Thyroid gland (tissue), 4 donors: ENCODE results near the gene MS4A18.

Source experiments
- POLR2A ChIP-seq, 2 donors: fragments of 450-650 bp; IDR thresholded peaks; one replicate each; pipeline ENCODE4 v1.6.1; 2017; ENCODE audit warnings: antibody characterized with exemption in 2 of 2, mild to moderate bottlenecking in 2 of 2, moderate library complexity in 1 of 2
- TF ChIP-seq, protein P1 (sequence below), 6 experiments: fragments of 200-600 bp in 3 of 6; fragments of 450-650 bp in 3 of 6; sonication (generic) in 3 of 6; IDR thresholded peaks; one replicate each; pipeline ENCODE4 v1.5.1; 2016 to 2019; ENCODE audit warnings: antibody characterized with exemption in 6 of 6, mild to moderate bottlenecking in 2 of 6, inconsistent platforms in 1 of 6, moderate library complexity in 1 of 6

DNA sequence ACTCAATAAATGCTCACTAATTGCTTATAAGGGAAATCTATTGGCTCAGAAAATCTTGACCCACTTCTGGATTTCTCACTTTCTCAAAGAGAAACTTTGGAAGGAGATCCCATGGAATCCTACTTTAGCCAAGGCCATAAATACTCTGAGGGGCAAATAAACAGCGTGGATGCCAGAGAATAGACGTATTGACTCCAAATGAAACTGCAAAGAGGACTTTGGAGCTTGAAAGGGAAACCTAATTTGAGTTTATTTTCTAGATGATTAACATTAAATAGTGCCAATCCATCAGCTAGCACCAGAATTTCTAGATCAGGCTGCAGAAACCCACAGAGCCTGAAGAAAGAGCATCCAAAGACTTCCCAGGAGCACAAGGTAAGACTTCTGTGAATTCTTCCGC lies at the start of gene MS4A18:
- TF ChIP-seq POLR2A (IDR thresholded peaks at IDR 0.05) = no peak
- TF ChIP-seq, protein P1, sequence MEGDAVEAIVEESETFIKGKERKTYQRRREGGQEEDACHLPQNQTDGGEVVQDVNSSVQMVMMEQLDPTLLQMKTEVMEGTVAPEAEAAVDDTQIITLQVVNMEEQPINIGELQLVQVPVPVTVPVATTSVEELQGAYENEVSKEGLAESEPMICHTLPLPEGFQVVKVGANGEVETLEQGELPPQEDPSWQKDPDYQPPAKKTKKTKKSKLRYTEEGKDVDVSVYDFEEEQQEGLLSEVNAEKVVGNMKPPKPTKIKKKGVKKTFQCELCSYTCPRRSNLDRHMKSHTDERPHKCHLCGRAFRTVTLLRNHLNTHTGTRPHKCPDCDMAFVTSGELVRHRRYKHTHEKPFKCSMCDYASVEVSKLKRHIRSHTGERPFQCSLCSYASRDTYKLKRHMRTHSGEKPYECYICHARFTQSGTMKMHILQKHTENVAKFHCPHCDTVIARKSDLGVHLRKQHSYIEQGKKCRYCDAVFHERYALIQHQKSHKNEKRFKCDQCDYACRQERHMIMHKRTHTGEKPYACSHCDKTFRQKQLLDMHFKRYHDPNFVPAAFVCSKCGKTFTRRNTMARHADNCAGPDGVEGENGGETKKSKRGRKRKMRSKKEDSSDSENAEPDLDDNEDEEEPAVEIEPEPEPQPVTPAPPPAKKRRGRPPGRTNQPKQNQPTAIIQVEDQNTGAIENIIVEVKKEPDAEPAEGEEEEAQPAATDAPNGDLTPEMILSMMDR (IDR thresholded peaks at IDR 0.05) = no peak
